Measurements from ENCODE around the gene GCSH. TPM values are rescaled to one million over a fixed set of nuclear protein-coding genes. Genes with fewer than 3 reads are reported as not detected.

The GCSH gene
- total RNA-seq, 1 donor from 2014 or later, result 47.5 TPM

- no peak for DNase-seq
- H3K9me3 ChIP-seq (replicated peaks), result no peaks in the 10 kb centered on the region
- H3K4me1 ChIP-seq, result peaks cover 18% of the 10 kb centered on the region
- H3K27ac ChIP-seq (replicated peaks), result no peak overlapping the region
- TF ChIP-seq CTCF (IDR thresholded peaks at IDR 0.05; ENCODE audit: borderline replicate concordance), result no peak
- no peak overlapping the region for H3K4me3 ChIP-seq
- intact Hi-C loops (cut with micrococcal nuclease), result no loop called here
- H3K36me3 ChIP-seq, result peaks cover 11% of the 10 kb centered on the region
- no peaks in the 10 kb centered on the region for H3K27me3 ChIP-seq (ENCODE audit: low read depth)
Measured at GRCh38 chr16:81081014-81081413, 15.2 kb downstream of the GCSH start.

GRCh38 chr16:81080233-81080632, 16.0 kb downstream of the GCSH start:
- Histone ChIP-seq H3K9me3 (replicated peaks) (no peaks in the 10 kb centered on the region), H3K27me3 (ENCODE audit: low read depth) (no peaks in the 10 kb centered on the region), H3K27ac (replicated peaks) (no peak overlapping the region), H3K4me1 (peaks cover 18% of the 10 kb centered on the region), H3K36me3 (peaks cover 11% of the 10 kb centered on the region), H3K4me3 (no peak overlapping the region)
- intact Hi-C loops (cut with micrococcal nuclease), result no loop called here
- DNase-seq, result no peak
- no peak for TF ChIP-seq CTCF (IDR thresholded peaks at IDR 0.05; ENCODE audit: borderline replicate concordance)

- peak; percentile 98 for DNase-seq
- H3K4me3 ChIP-seq, result peak within 1 kb of the TSS; percentile 76
- TF ChIP-seq CTCF (IDR thresholded peaks at IDR 0.05; ENCODE audit: borderline replicate concordance), result no peak
Measured at GRCh38 chr16:81077076-81077940, 18.9 kb downstream of the GCSH start, which contains the start of gene C16orf46. TSS of gene C16orf46 (minus strand) at chr16:81077238. CDS start at chr16:81063955, 13,283 bp downstream.

GRCh38 chr16:81076566-81077075, 19.6 kb downstream of the GCSH start:
- no peak for TF ChIP-seq CTCF (IDR thresholded peaks at IDR 0.05; ENCODE audit: borderline replicate concordance)
- H3K4me1 ChIP-seq, result peaks cover 20% of the 10 kb centered on the region
- peak; percentile 89 for DNase-seq
- H3K4me3 ChIP-seq, result peak overlapping the region; percentile 76
- H3K27me3 ChIP-seq (ENCODE audit: low read depth), result no peaks in the 10 kb centered on the region
- H3K27ac ChIP-seq (replicated peaks), result peak overlapping the region; percentile 98
- intact Hi-C loops (cut with micrococcal nuclease), result no loop called here
- H3K9me3 ChIP-seq (replicated peaks), result no peaks in the 10 kb centered on the region
- no peaks in the 10 kb centered on the region for H3K36me3 ChIP-seq

More at GRCh38 chr16:81077076-81077940, 18.9 kb downstream of the GCSH start, which contains the start of gene C16orf46:
- H3K27me3 ChIP-seq (ENCODE audit: low read depth), result no peaks in the 10 kb centered on the region
- peaks cover 18% of the 10 kb centered on the region for H3K4me1 ChIP-seq
- intact Hi-C loops (cut with micrococcal nuclease), result no loop called here
- H3K36me3 ChIP-seq, result no peaks in the 10 kb centered on the region
- H3K9me3 ChIP-seq (replicated peaks), result no peaks in the 10 kb centered on the region
- H3K27ac ChIP-seq (replicated peaks), result peak within 1 kb of the TSS; percentile 98

GRCh38 chr16:81073560-81074330, 22.4 kb downstream of the GCSH start:
- no peak for TF ChIP-seq CTCF (IDR thresholded peaks at IDR 0.05; ENCODE audit: borderline replicate concordance)

More at GRCh38 chr16:81073560-81074330, 22.4 kb downstream of the GCSH start:
- Histone ChIP-seq H3K4me1 (peaks cover 26% of the 10 kb centered on the region), H3K27me3 (ENCODE audit: low read depth) (no peaks in the 10 kb centered on the region), H3K36me3 (no peaks in the 10 kb centered on the region), H3K4me3 (no peak overlapping the region), H3K27ac (replicated peaks) (no peak overlapping the region), H3K9me3 (replicated peaks) (peaks cover 3% of the 10 kb centered on the region)
- intact Hi-C loops (cut with micrococcal nuclease), result no loop called here
- DNase-seq, result no peak
